GM18507 (cell line): Measurements from ENCODE around the gene PNMA8A.

Source experiments
- DNase-seq: peaks from one replicate; pipeline ENCODE4 v3.0.0; 2011; ENCODE audit warnings: low read depth; ENCODE audit not compliant: insufficient read length; ENCODE audit errors: extremely low spot score
- FAIRE-seq: peaks from 2 replicates; lab custom pipeline; 2011; peaks lifted over from hg19 to GRCh38; lab: Jason Lieb, UNC

Gene PNMA8A

DNA sequence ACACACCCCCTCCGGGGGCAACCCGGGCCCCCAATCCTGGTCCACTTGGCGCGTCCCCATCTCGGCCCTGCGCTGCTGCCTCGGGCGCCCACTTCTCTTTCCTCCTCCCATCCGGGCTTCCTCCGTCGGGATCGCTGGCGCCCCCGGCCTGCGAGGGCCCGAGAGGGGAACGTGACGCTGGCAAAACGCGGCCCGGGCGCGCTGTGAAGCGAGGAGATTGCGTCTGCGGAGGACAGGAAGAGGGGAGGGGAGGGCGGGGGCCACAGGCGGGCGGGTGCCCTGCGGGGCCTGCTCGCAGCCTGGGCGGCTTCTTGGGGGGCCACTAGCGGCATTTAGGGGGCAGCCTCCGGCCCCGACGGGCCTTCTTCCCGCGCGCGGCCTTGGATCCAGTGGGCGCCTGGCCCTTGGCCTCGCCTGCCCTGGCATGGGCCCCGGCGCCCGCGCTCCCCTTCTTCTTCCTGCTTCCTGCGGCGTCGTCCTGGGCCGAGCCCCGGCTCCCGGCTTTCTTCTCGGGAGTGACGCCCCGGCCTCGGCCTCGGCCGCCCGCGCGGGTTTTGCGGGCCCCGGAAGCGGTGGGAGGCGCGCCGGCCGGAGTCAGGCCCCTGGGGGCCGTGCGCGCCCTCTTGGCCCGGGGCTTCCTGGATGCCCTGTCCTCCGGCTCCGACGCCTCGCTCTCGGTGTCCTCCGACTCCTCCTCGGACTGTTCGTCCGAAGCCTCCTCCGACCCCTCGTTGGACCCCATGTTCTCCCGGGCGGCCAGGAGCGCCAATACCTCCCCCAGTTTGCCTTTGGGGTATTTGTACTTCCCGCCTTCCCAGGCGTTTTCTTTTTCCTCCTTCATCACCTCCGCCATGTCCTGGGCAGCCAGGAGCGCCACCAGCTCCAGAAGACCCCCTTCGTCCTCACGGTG lies 22.1 kb upstream of the PNMA8A start:
- FAIRE-seq (no peak), DNase-seq (no peak)

DNA sequence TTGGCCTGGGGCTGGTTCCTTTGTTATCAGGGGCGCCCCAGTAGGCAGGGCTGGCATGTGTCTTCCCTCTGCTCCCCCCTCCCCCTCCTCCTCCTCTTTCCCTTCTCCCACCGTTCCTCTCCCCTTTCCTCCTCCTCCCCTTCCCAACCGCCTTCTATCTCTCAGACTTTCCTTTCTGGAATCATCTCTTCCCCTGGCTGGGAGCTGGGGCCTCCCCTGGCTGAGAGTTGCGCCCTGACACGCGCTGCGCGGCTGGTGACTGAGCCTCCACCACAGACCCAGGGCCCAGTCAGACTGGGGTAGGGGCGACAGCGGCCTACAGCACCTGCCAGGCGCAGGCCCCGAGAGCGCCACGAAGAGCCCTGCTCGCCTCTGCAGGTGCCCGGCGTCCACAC lies 21.5 kb upstream of the PNMA8A start:
- FAIRE-seq, result no peak
- DNase-seq, result no peak

DNA sequence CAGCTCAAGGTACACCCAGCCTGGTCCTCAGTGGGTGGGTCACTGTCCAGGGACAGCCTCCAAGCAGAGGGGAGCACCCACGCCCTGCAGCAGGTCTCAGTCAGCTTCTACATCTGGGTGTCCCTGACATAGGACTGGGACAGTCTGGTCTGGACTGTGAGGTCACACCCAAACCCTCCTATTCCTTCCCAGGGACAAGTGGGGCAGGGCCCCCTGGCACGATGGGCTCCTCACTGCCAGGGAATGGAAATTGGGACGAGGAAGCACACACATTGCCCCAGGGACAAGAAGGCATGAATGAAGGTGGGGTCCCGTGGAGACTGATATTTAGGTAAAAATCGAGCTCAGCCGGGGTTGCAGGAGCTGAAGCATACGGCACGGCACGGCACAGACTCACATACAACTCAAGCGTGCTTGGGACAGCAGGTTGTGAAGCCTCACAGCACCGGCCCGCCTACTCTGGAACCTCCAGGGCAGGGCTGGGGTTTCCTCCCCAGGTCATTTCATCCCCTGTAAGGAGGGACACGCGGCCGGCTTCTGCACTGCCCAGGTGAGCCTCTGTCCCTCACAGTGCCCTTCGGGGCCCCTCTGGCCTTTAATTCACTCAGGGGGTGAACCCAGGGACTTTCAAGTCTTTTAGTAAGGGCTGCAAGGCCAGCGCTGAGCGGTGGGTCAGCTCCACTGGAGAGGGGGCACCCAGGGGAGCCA lies 20.8 kb upstream of the PNMA8A start:
- FAIRE-seq, result no peak
- DNase-seq, result no peak

DNA sequence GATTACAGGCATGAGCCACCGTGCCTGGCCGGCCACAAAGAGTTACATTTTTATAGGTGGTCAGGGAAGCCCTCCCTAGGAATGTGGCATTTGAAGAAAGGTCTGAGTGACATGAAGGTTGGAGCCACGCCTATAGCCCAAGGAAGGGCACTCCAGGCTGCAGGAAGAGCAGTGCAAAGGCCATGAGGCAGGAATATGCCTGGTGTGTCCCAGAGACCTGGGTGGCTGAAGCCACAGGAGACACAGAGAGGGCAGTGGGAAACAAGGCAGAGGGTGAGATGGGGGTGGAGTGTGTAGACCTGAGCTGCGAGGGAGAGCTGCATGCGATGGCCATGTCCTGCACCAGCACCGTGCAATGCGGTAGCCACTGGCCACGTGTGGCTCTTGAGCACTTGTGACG lies 19.4 kb upstream of the PNMA8A start:
- no peak for FAIRE-seq

DNA sequence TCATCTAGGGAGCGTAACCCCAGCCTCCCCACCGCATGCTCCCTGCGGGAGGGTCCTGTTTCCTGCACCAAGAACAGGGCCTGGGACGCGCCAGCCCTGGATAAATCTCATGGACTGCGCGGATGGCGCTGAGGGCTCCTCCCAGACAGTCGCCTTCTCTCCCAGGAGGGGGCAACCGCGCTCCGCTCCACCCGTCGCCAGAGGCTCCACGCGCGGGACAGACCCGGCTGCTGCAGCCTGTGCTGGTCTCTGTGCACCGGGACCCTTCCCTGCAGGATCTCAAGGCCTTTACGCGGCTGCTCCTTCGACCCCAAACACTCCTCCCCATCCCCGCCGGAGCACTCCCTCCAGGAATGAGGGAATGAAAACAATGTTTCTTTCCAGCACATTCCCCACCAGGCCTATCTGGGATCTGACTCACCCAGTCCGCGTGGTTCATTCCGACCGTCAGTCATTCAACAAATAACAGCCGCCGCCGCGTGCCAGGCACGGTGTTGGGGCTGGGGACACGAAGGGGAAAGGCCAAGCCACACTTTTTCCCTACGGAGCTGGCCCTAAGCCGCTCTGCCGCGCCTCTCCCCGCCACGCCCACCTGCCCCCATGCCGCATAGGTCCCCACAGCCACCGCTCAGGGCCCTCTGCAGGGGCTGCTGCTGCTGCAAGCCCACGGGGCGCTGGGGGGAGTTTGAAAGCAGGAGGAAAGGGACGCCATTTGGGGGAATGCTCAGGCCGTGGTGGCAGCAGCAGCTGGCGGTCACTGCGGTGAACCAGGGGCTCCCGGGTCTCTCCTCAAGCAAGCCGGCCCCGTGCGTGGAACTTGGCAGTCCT lies 18.3 kb upstream of the PNMA8A start:
- FAIRE-seq, result no peak

More for the DNA sequence above, 19.4 kb upstream of the PNMA8A start:
- no peak for DNase-seq

DNA sequence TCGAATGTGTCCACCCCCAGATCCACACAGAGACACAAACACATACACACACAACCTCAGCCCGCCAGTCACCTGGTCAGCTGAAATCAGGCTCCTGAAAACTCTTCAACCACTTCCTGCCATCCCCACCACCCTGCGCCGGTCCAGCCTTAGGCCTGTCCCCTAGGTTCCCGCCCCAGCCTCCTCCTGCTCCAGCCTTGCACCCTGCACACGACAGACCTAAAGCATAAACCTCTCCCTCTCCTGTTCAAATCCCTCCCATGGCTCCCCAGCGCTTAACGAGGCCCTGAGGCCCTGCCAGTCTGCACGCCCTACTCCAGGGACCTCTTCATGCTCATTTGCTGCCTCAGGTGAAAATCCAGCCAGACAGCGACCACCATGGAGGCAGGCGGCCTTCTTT lies 17.2 kb upstream of the PNMA8A start:
- no peak for DNase-seq
- FAIRE-seq, result no peak

More for the DNA sequence above, 18.3 kb upstream of the PNMA8A start:
- DNase-seq, result no peak

DNA sequence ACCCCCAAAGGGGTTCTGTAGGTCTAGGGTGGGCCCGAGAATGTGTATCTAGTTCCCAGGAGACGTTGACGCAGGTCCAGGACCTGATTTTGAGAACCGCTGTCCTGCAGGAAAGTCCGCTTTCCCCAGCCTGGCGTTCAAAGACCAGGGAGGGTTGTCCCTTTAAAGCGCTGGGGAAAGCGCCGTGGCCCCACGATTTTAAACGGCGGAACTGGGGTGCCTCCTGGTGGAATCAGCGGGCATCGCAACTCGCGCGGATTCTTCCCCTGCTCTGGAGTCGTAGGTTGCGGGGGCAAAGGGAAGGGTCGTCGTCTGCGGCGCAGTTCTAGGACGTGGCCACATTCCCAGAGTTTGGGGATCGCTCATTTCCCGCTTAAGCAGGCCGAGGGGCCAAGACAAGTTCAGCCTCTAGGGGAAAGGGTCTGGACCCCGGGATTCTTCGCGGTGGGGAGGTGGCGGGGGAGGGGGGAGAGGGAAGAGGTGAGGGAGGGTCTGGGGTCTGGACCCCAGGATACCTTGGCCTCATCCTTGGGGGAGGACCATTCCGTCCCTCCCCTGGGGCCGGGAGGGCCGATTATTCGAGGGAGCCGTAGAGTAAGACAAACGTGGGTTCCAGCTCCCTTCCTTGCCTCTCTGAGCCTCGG lies 16.6 kb upstream of the PNMA8A start:
- peak; percentile 67 for DNase-seq
- FAIRE-seq, result peak; percentile 81

DNA sequence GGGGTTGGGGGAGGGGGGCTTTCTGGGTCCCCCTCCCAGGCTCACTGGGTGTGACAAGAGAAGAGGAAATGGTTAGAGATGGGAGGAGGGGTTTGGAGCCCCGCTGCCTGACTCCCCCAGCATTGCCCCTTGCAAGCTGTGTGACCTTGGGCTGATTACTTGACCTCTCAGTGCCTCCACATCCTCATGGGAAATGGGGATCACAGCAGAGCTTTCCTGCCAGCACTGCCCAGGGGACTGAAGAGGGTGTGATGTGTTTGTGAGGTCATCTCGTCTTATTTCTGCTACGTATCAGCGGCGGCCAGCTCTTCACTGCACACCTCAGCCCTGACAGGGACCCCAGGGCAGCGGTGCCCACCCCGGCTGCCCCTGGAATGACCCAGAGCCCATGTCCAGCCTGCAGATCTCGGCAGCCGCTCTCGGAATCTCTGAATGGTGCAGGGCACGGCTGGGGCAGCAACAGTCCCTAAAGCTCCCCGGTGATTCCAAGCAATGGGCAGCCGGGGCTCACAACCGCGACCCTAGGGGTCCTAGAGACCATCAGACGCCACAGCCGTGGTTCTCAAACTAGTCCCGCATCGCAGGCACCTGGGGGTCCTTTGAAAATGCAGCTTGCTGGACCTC lies 15.9 kb upstream of the PNMA8A start:
- FAIRE-seq, result no peak
- DNase-seq, result no peak

DNA sequence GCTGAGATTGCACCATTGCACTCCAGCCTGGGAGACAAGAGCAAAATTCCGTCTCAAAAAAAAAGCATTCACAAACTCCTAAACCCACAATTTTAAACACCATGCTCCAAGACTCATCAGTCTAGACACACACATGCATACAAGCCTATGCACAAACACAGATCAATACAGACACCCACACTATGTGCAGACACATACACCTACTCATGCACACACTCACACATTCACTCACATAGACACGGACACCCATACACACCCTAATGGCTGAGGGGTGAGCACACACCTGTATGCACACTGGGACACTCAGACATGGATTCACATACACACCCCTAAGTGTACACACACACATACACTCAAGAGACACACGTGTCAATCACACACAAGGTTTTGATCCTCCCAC lies 15.0 kb upstream of the PNMA8A start:
- FAIRE-seq (no peak), DNase-seq (no peak)

DNA sequence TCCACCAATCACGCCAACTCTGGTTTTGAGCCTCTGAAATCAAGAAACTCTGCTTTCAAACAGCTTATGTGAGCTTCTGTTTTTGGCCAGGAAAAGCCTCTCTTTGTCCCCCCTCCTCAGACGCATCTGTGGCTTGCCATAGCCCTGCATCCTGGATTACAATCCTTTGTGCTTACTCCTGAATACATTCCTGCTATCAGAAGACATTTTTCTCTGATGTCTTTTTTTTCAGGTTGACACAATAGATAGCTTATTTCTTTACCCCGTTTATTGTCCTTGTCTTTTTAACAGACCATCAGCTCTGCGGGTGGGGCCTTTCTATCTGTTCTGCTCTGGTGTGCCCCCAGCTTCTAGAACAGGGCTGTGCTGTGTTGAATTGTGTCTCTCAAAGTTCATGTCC lies 13.3 kb upstream of the PNMA8A start:
- FAIRE-seq (no peak), DNase-seq (no peak)

DNA sequence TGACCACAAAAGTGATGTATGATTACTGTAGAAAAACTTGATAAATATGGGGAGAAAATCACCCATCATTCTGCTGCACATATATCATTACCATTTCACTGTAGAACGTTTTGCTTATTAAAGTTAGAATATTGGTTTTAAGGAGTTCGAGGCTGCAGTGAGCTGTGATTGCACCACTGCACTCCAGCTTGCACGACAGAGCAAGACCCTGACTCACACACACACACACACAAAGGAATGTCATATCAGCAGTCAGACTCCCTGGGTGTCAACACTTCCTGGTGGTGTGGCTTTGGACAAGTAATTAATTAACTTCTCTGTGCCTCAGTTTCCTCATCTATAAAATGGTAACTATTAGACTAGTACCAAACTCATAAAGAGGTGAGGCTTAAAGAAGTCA lies 11.3 kb upstream of the PNMA8A start:
- no peak for FAIRE-seq
- no peak for DNase-seq

DNA sequence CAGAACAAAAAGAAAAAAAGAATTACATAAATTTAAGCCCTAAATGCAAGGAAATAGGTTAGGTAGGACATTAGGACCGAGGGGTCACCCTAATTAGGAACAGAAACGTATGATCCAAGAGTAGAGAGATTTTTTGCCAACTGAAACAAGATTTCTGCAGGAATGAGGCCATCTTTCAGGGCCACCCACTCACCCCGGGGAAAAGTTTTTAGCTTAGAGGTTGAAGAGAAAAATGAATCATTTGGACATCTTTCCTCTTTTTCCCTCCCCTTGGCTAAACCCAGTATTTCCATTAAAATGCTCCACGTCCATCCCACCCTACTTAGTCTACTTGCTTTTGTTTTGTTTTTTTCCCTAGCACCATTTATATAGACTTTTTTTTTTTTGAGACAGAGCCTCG lies 10.6 kb upstream of the PNMA8A start:
- no peak for FAIRE-seq

DNA sequence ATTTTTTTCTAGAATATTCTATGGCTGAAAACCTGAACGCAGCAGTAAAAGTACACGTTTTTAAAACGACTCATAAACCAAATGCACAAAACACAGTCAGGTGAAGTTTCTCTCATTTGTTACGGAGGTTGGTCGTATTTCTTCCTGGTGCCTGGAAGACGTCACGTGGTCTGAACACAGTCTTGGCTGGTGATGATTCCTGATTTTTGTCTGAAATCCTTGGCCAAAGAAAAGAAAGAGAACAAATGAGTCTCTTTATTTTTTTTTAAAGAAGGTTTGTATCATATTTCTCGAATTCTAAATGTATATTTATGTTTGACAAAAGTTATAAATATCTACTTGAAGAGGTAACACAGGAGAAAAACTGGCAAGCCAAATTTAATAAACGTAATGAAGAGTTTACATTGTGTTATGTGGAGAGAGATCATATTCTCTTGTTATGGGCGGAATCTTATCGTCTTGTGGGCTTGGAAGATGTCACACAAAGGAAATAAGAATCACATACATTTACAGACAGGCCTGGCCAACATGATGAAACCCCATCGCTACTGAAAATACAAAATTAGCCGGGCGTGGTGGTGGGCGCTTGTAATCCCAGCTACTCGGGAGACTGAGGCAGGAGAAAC lies 10.0 kb upstream of the PNMA8A start:
- no peak for DNase-seq
- FAIRE-seq, result no peak

More for the DNA sequence above, 10.6 kb upstream of the PNMA8A start:
- no peak for DNase-seq

DNA sequence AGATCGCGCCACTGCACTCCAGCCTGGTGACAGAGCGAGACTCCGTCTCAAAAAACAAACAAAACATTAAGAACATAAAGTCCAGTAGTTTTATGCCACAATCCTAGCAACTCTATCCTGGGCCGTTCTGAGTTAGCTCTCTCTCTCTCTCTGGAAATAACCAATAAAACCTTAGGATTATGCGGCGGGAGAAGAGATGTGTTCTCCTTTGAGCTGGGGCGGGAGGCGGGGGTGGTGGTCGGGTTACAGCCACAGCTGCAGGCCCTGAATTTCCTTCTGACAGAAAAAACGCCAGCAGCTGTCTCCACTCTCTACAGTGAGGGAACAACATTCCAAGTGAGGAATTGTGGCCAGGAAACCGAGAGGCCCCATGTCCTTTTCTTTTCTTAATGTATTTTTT lies 9.1 kb upstream of the PNMA8A start:
- no peak for FAIRE-seq
- DNase-seq, result no peak

DNA sequence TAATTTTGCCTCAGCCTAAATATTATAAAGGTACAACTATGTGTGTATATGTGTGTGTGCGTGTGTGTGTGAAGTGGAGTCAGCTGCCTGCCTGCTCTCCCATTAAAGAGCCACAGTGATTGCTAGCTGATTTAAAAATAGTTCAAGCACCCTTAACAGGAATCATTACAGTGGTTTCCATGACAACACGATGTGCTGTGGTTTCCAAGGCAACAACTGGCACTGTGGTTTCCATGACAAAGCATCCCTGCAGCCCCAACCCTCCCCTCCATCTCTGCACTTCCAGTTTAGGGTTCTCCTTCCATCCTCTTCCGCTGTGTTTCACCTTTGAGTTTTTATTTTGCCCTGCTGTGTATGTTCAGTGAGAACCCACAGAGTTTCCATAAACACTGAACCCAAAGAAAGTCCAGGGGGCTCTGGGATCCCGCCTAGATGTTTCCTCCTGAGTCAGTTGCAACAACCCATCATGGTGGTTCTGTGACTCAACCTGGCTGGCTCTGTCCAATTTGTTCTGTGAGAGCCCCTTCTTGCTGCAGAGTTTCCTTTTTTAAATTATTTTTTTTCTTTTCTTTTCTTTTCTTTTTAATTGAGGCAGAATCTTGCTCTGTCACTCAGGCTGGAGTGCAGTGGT lies 7.1 kb upstream of the PNMA8A start:
- FAIRE-seq, result no peak
- DNase-seq, result no peak

DNA sequence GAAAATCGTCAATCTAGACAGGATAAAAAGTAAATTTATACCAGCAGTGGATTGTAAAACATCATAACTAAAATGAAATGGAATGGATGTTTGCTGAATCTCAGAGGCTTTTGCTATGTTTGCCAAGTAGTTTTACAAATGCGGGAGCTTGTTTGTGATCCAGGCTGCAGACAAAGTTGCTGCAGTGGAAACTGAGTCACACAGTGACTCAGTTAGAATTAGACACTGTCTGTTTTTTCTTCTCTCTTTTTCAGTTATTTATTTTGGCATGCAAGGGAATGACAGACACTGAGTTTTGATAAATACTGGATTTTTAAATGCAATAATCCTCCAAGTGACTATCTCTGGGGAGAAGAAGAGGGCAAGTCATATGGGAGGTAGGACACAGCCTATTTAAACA lies 4.6 kb upstream of the PNMA8A start:
- DNase-seq (no peak), FAIRE-seq (no peak)

DNA sequence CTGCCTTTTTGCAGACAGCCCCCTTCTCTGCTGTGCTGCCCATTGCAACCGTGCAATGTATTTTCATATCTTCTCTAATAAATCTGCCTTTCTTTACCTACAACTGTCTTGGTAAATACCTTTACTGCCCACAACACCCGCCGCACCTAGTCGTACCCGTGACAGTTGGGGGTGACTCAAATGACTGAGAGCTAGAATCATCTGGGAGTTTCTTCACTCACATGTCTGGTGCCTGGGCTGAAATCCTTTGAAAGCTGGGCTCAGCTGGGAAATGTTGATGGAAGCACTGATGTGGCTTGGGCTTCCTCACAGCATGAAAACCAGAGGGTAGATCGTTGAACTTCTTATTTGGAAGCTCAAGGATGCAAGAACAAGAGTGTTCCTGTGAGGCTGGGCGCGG lies 2.8 kb upstream of the PNMA8A start:
- DNase-seq (no peak), FAIRE-seq (no peak)

DNA sequence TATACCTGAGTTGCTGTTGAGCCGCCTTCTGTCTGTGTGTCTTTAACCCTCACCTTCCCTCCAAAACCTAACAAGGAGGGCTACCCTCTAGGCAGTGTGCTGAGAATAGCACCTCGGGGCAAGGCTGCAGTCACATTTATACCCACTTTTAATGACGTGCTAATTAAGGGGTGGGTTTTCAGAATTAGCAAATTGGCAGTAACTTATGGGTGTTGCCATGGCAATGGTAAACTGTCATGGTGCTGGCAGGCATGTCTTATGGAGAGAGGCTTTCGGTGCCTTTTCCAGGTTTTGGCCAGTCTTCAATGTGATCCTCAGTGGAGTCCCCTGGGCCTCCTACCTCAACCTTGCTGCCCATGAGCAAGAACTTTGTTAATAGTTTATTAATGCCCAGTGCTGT lies 1.2 kb upstream of the PNMA8A start:
- DNase-seq (no peak), FAIRE-seq (no peak)
